NCI-H187 (cell line): ENCODE measurements around the gene DOCK1.
"Not testable (repeated sequence)": the region's sequence is repeated elsewhere in the genome, so short reads cannot be mapped to it uniquely, and the experiment has no call there.

Source experiments
- DNase-seq, 2 experiments: peaks; one replicate each; lab custom pipeline; 2025; lab: John Stamatoyannopoulos, UW

DOCK1 gene

DNA sequence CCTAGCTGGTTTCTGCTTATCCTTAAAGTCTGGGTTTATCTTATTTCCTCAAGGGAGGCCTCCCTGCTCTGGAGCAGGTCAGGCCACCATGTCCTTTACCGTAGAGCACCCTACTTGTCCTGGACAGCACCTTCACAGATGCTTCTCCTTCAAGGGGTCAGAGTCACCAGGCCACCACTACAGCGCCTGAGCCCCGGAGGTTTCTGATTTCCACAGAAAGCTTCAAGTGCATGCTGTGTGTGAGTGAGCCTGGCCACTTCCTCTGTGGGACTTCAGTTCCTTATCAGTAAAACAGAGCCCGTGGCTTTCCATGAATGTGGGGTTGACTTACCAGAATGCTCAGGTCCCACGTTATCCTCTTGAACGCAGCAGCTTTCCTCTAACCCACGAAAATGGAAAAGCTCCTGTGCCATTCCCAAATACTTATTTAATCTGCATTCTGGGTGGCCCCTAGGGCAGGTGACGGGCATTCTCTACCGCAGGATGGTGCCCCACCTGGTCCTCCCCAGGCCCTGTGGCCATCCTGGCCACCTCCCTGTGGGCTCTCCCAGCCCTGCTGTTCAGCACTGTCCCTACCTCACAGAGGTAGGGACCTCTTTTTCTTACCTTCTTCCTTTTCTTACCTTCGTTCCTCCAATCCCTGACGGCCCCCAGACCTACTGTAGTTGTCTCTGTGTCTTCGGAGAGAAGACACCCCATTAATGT lies 1.4 kb upstream of the DOCK1 start:
- DNase-seq, result no peak

DNA sequence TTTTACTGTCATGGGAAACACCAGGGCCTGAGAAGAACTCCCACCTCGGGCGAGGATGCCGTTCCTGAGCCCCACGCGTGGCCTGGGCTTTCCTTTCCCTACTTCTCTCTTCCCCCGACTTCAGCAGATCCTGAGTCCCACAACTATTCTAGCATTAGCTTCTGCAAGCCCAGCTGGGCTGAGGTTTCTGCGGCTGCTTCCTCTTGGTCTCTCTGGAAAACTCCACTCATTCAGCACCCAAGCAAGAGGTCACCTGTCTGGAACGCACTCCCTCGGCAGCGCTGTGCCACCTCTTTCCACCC lies 761 bp upstream of the DOCK1 start:
- DNase-seq, result no peak

- no peak for DNase-seq
These were observed 812 bp downstream of the DOCK1 start for GRCh38 chr10:126905776-126906703.

- no peak for DNase-seq
These were observed 1.6 kb downstream of the DOCK1 start for GRCh38 chr10:126906704-126907422.

DNA sequence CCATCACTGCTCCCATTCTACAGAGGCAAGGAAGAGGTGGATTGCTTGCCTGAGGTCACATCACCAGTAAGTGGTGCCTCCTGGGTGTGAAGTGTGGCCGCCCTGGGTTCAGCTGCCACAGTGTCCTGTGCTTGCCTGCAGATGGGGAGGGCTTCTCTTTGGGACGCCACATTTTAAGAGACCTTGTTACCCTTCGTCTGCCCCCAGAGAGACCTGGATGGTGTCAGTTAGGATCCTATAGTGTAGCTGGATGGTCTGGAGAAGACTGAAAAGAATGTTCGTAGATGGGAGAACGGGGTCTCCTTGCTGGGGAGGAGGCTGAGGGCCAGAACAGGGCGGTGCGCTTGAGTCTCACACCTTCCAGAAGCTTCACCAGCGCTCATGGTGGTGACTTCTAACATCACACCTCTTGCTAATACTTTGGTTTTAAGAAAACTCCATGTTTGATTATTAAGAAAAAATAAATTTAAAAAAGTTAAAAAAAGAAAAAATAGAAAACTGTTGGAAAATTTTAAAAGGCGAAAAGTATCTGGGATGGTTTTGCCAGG lies 2.3 kb downstream of the DOCK1 start:
- DNase-seq, result no peak

- no peak for DNase-seq
These were observed 3.0 kb downstream of the DOCK1 start for GRCh38 chr10:126908225-126908624.

GRCh38 chr10:126908729-126909128 lies 3.5 kb downstream of the DOCK1 start:
- DNase-seq, result no peak

DNA sequence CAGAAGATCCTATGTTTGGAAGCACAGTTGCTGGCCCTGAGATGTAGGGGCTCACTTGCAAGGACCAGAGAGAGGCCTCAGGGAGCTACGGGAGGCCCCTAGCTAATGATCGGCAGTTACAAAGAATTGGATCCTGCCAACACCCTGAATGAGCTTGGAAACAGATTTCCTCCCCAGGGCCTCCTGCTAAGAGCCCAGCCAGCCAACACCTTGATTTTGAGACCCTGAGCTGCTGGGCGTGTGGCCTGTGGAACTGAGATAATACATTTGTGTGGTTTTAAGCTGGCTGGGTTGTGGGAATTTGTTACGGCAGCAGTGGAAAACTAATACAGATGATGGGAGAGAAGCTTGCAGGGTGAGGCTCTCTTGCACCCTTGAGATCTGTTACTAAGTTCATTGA lies 3.9 kb downstream of the DOCK1 start:
- DNase-seq, result no peak

DNA sequence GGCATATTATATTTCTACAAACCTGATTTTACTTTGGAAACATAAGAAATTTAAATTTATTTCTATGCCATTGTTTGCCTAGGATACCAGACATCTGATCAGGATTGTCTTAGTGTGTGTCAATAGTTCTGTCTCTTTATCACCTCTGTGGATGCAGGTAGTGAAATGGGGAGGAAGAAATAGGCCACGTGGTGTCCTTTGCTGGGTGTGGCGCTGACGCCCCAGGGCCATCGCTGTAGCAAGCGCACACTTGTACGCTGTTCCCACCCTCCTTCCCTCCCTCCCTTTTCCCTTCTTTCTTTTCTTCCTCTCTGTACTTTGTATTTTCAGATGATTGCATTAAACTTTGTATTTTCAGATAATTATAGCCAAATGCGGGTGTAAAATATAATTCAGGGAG lies 5.0 kb downstream of the DOCK1 start:
- DNase-seq, result no peak

DNA sequence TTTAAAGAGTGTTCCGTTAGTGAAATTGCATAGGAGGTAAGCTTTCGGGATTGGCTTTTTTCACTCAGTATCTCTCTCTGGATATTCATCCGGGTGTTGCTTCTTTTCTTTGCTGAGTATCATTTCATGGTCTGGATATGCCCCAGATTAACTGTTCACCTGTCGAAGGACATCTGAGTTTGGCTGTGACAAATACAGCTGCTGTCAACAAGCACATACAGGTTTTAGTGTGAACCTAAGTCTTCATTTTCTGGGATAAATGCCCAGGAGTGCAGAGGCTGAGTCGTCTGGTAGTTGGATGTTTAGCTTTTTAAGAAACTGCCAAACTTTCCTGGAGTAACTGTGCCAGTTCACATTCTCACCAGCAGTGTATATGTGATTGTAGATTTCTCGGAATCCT lies 5.6 kb downstream of the DOCK1 start:
- no peak for DNase-seq

DNA sequence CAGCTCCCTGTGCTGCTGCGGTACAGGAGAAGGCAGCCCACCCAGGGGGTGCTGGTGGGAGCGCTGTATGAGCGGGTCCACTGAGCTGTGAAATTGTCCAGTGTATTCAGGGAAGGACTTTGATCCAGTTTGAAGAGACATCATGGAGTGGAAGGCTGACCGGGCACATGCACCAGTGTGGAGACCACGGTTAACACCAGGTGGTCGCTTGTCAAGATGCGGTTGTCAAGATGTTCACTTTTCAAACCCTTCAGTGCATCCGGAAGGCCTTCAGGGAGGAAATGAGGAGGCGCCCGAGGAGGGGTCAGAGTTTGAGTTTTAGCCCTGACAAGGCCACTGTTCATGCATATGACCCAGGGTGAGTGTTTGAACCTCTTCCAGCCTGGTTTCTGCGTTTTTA lies 6.1 kb downstream of the DOCK1 start:
- DNase-seq, result no peak

DNA sequence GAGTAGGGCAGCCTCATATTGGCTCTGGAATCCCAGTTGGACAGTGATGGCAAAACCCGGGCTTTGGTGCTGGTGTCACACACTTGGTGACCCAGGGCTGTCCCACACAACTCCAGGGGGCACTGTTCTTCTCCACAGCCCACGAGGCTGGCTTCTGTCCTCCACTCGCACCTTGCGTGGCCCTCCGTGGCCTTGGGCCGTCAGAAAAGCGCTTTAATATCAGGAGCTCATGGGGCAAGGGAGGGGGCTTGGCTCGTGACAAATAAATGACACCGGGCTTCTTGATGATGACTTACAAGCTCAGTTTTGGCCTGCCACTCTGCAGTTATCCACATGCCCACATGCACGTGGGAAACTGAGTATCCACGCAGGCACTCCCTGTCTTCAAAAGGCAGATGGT lies 8.1 kb downstream of the DOCK1 start:
- DNase-seq, result no peak

- DNase-seq, result no peak
These were observed 9.3 kb downstream of the DOCK1 start for GRCh38 chr10:126914561-126914960.

- DNase-seq, result not testable (repeated sequence)
These were observed 11.7 kb downstream of the DOCK1 start for GRCh38 chr10:126916952-126917351.

DNA sequence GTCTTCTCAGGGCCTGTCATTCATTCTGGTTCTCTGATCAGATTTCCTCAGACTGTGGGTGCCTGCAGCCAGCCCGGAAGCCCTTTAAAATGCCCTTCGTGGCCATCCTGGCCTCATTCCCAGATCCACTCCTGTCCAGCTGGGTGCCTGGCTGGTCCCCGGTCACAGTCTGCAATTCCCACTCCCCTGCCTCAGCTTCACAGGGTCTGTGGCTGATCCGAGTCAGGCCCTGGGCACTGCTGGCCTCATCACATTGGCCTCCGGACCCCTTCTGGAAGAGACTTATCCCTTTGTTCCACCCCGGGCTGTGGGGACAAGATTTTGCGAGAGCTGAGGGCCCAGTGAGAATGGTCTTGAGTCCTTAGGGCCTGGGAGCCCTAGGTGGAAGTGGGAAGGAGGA lies 12.1 kb downstream of the DOCK1 start:
- no peak for DNase-seq

DNA sequence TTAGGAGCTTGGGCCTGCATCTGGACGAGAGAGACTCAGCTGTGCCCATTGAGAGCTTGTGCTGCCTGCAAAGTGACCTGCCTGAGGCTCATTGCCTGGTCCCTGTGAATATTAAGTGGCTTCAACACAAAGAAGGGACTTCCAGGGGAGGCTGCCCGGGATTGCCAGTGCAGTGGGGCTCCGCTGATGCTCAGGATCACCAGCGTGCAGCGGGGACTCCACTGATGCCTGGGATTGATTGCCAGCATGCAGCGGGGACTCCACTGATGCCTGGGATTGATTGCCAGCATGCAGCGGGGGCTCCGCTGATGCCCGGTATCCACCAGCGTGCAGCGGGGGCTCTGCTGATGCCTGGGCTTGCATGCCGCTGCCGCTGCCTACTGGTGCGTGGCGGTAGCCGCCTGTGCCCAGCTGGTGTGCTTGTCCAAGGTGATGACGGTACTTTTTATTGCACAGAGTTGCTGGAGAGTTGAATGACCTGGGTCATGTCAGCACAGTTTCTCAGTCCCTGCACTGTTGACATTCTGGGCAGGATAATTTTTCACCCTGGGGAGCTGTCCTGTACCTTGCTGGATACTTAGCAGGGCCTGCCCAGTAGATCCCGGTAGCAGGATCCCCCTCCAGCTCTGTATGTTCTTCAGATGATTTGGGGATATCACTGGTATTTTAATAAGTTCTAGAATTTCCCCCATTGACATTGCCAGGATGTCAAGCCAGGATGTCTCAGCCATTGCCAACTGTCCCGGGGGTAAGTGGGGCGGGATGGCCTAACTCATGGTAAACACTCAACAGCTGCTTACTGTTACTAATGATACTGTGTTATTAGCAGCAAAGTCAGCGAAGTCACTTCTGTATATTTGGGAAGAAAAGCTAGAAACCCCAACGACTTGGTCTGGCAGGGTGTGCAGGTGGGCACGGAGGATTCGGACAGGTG lies 13.0 kb downstream of the DOCK1 start:
- DNase-seq, result no peak

DNA sequence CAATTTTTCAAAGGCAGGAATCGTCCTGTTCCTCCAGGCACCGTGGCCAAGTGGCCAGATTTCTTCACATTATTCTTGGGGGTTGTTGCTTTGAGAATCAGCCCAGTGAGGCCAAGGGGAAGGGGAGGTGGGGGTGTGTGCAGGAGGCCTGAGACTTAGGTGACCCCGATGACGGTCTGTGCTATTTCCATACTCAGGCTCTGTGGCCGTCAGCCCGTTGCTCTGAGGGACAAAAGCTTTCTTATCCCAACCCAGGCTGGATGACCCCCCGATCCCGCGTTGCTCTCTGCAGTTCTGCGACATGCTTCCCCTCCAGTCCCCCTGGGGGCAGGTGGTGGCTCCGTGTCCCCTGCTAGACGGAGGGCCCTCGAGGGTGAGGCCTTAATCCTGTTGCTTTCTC lies 14.2 kb downstream of the DOCK1 start:
- DNase-seq, result no peak

- no peak for DNase-seq
These were observed 15.9 kb downstream of the DOCK1 start for GRCh38 chr10:126921162-126921561.

DNA sequence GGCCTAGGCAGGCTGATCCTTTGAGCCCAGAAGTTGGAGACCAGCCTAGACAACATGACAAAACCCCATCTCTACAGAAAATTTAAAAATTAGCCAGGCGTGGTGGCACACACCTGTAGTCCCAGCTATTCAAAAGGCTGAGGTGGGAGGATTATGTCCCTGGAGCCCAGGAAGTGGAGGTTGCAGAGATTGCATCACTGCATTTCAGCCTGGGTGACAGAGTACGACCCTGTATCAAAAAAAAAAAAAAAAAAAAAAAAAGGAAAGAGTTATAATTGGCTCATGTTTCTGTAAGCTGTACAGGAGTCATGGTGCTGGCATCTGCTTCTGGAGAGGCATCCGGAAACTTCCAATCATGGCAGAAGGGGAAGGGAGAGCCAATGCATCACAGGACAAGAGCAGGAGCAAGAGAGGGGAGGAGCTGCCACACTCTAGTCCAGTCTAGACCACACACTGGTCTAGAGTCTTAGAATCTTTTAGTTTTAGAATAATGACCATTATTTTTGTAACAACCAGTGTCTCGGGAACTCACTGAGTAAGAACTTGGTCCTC lies 16.8 kb downstream of the DOCK1 start:
- no peak for DNase-seq

DNA sequence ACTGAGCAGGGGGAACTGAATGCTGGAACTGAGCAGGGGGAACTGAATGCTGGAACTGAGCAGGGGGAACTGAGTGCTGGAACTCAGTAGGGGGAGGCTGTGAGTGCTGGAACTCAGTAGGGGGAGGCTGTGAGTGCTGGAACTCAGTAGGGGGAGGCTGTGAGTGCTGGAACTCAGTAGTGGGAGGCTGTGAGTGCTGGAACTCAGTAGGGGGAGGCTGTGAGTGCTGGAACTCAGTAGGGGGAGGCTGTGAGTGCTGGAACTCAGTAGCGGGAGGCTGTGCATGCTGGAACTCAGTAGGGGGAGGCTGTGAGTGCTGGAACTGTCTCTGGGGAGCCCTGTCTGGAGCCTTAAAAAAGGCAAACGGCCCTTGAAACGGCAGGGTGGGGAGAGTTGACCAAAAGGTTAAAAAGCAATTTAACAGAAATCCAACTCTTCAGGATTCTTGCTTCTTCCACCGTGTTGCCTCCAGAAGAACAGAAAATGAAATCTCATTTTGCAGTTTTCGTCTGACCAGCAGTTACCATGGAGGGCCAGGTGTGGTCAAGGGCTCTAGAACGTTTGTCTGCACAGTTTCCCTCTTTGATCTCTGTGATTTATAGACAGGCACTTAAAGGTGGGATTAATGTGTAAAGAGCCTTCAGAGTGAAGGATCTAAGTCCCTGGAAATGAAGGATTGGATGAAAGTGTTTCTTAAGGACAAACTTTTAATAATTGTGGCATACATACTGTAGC lies 19.1 kb downstream of the DOCK1 start:
- DNase-seq, result no peak

GRCh38 chr10:126924915-126925300 lies 19.7 kb downstream of the DOCK1 start:
- no peak for DNase-seq
